Mesenteric fat pad (tissue), 1 donor: ENCODE measurements around the gene NOG. TPM values are rescaled to one million over a fixed set of nuclear protein-coding genes. Genes with fewer than 3 reads are reported as not detected.

ENCODE experiments used
- DNase-seq: peaks from one replicate; pipeline ENCODE4 v3.0.0-alpha.2; 2020; ENCODE audit warnings: low spot score
- total RNA-seq: library from RNA; stranded (reverse); fragmentation: NEBNext Ultra II Directional; extraction: Animal tissue kit (Norgen Biotek cat#: 25700); gene quantifications from one replicate; pipeline ENCODE4 v1.2.1, GENCODE V29; 2021
- donor health status: DM: yes; HTN: yes; CAD: no.

The NOG gene
- total RNA-seq, 1 donor from 2014 or later, result 0.74 TPM

GRCh38 chr17:56596691-56597494 lies 3.4 kb downstream of the NOG start:
- DNase-seq, result no peak

DNA sequence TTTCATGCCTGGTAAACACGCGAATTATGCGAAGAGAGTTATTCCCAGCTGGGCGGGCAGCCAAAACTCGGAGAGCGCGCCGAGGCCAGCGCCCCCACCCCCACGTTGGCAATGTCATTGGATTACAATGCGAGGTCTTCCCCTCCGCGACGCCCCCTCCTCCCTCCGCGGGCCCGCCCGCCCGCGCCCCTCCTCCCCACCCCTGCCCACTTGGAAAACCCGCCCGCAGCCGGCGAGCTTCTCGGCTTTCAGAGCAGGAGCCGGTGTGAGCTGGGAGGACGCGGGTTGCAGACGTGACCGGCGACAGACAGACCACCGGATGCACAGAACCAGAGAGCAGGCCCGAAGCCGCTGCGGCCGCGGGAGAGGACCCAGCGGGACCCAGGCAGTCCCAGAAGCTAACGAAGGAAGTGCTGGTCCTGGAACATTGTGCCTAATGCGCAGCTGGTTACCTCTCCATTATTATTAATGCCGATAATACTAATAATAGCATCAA lies 4.0 kb downstream of the NOG start:
- no peak for DNase-seq

DNA sequence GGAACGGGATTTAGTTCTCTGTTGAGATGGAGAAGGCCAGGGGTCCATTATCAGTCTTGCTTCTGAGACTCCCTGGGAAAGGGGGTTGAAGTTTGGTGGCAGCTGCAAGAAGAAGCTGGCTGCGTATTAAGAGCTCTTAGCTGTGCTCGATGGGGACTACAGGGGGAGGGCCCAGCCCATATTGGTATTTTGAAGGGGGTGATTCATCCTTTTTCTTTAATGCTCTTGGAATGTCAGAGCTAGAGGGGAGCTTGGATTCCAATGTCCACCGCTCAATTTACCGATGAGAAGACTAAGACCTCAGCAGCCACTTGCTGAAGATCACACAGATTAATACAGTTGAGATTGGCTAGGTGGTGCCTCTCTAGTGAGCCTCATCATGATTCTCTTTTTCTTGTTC lies 5.0 kb downstream of the NOG start:
- no peak for DNase-seq

DNA sequence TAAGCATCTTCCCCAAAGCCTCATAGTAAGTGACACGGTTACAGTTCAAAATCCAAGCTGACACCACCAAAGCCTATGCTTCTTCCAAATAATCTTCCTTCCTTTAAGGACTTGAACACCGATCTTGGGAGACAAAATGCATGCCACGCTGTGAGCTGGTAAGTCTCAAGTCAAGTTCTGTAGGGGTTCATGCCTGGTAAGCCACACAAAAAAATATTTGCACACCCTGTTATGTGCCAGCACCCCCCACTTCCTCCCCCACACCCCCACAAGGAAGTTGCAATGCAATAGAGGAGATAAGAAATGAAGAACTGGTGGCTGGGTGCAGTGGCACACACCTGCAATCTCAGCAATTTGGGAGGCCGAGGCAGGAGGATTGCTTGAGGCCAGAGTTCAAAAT lies 5.6 kb downstream of the NOG start:
- no peak for DNase-seq

- DNase-seq, result no peak
These were observed 6.1 kb downstream of the NOG start for GRCh38 chr17:56599566-56599965.

DNA sequence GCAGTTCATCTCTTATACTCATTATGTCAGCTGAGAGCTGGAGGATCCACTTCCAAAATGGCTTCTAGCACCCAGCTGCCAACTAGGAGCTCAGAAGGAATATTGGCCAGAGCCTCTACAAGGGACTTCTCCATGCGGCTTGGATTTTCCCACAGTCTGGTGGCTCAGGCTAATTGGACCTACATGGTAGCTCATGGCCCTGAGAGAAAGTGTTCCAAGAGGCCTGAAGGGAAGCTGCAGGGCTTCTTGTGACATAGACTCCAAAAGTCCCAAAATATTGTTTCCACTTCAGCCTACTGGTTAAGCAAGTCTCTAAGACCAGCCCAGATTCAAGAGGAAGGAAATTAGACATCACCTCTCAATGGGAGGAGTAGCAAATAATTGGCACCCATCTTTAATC lies 6.8 kb downstream of the NOG start:
- DNase-seq, result no peak

DNA sequence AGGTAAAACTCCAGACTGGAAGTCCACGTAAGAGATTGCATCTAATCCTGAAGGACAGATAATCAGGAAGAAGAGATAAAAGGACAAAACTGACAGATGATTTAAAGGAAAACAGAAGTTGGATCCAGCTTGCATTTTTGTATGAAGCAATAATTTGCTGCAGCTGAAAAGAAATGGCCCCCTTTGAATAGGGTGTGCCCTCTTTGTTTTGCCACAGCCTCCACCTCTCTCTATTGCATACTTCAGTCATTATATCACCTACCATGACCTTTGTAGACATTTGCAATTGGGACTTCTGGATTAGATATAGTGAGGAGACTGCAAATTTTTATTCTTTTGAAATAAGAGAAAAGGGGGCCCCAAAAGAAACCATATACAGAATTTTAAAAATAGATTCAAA lies 8.1 kb downstream of the NOG start:
- no peak for DNase-seq

GRCh38 chr17:56602292-56603130 lies 9.0 kb downstream of the NOG start:
- DNase-seq, result no peak

- no peak for DNase-seq
These were observed 10.2 kb downstream of the NOG start for GRCh38 chr17:56603486-56604238.

DNA sequence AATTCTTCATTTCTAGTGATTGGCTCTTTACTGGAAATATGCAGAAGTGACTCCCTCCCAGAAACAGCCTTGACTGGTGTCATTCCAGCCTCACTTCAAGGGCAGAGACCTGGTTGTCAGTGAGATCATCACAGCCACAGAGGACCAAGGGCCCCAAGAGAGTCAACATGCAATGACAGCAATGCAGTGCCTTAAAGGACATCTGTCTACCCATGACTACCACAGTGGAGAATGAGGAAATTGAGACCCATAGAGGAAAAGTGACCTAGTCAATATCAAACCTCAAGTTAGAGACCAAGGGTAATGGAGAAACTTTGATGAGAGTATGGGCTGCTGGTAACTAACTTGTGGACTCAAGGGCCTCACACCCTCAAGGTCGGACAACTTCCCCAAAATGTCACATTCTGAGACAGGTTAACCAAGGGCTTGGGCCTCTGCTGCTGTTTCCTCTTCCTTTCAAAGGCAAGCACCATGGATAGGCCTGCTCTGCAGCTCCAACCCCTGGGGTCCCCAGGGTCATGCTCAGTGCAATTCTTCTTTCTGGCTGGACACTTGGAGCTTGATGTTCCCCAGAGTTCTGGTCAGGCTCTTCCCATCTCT lies 11.3 kb downstream of the NOG start:
- no peak for DNase-seq

DNA sequence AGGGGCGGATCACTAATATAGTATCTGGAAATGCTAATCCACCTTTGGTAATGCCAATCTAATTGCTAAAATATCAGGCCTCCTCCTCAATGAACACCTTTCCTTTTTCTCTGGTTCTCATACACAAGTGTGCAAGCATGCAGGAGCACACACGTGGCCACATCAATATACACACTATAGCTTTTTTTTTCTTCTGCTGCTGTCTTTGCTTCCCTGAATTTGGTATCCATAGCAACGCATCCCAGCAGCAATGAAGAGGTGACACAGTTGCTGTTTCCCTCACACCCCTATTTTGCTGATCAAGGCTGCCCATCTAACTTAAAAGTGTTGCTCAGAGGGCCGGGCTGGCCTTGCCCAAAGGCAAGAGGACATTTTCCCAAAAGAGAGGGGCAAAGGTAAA lies 15.4 kb downstream of the NOG start:
- no peak for DNase-seq

GRCh38 chr17:56610321-56610720 lies 16.8 kb downstream of the NOG start:
- no peak for DNase-seq

- no peak for DNase-seq
These were observed 19.6 kb downstream of the NOG start for GRCh38 chr17:56613131-56613530.

DNA sequence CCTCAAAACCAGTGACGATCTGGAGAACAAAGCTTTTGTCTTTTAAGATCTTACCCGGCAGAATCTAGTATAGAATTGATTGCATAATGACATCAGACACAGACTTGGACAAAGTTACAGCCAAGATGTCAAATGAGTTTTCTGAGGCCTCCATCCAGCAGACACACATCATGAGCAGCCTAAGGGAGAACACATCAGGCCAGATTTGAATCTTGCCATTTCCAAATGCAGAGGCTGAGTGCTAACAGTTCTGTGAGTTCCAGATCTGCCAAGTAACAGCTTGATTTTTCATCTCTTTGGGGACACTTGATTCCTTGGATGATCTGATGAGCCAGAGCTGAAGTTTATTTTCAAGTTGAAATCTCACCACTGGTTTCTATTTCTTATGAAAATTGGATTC lies 21.0 kb downstream of the NOG start:
- no peak for DNase-seq

DNA sequence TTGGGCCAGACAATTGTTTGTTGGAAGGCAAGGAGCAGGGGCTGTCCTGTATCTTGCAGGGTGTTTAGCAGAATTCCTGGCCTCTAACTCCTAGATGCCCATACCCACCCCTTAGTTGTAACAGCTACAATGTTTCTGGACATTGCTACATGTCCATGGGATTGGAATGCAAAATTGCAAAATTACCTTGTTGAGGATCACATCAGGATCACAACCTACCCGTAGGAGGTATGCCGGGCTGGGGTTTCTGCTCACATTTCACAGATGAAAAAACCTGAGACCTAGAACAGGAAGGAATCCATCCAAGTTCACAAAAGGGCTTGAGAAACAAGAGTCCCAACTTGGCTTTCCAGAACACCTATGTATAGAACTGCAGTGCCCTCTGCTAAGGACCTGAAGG lies 22.7 kb downstream of the NOG start:
- no peak for DNase-seq

- no peak for DNase-seq
These were observed 29.9 kb downstream of the NOG start for GRCh38 chr17:56623383-56623782.

- DNase-seq, result no peak
These were observed 30.8 kb downstream of the NOG start for GRCh38 chr17:56624309-56624708.

DNA sequence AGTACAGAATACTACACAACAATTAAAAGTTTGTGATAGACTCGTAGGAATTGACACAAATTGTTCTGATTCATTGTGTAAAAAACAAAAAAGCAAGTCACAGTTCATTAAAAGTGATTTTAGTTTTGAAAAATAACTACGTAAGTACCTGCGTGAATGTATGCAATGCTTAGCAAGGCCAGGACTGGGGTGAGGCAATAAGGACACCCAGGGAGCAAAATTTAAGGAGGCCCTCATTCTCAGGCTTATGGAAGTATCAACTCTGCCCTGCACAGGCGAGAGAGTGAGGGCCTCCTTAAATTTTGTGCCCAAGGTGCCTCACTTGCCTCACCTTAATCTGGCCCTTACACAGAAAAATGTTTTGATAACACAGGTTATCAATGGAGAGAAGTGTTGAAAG lies 31.4 kb downstream of the NOG start:
- no peak for DNase-seq

DNA sequence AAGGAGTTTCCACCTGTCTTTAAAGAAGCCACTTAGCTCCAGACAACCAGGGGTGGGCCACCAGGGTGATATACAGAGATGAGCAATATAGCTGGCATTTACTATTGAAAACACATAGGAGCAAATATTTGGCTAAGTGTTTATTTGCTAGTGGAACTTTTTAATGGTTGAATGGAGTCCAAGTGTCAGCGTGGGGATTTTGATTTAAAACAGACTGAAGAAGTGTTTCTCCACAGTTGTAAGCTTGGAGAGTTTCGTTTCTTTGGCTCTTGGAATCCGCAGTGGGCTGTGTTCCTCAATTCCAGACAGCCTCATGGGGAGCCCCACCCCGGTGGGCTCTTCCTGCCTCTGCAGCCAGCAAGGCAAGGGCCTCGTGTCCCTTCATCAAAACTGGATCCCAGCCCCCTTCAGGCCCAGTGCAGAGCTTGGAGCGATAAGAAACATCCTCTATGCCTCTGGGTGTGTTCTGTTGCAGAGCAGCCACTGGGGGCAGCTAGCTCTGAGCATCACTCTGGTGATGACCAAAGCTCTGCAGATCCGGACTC lies 36.1 kb downstream of the NOG start:
- no peak for DNase-seq

- DNase-seq, result no peak
These were observed 36.7 kb downstream of the NOG start for GRCh38 chr17:56630202-56630601.

GRCh38 chr17:56633681-56634080 lies 40.2 kb downstream of the NOG start:
- DNase-seq, result no peak
